H1 (cell line): Measurements from ENCODE around the gene TMEM72. TPM values are rescaled to one million over a fixed set of nuclear protein-coding genes. Genes with fewer than 3 reads are reported as not detected.

Experiments used
- CTCF ChIA-PET: fragments of 300-600 bp; sonication (Branson Sonifier 250); formaldehyde crosslinking; loops from one replicate; lab custom pipeline; 2021; ENCODE audit not compliant: partially characterized antibody; lab: Charles Lee
- POLR2A ChIA-PET: fragments of 300-600 bp; sonication (Branson Sonifier 250); formaldehyde crosslinking; loops from one replicate; lab custom pipeline; 2021; ENCODE audit warnings: inconsistent platforms; ENCODE audit not compliant: partially characterized antibody; lab: Charles Lee
- DNase-seq, 2 experiments: peaks; one replicate each; pipeline versions ENCODE4 v3.0.0 to v3.0.0-alpha.2; 2010 to 2022; ENCODE audit warnings: low spot score in 2 of 2, low read depth in 1 of 2, mixed read lengths in 1 of 2
- FAIRE-seq: peaks from 2 replicates; lab custom pipeline; 2011; peaks lifted over from hg19 to GRCh38; lab: Jason Lieb, UNC
- H2AFZ ChIP-seq: 2 replicates; pipeline ENCODE4 v1.8.1; 2012; ENCODE audit warnings: low read length, inconsistent platforms
- H2AK5ac ChIP-seq: 2 replicates; pipeline ENCODE4 v1.6.1; 2013; ENCODE audit warnings: low read depth, low read length
- H2BK120ac ChIP-seq: replicated peaks from 2 replicates; pipeline ENCODE3; 2013; ENCODE audit warnings: low read depth, low read length, inconsistent platforms
- H2BK12ac ChIP-seq: 2 replicates; pipeline ENCODE4 v1.6.1; 2013; ENCODE audit warnings: low read depth, low read length
- H2BK15ac ChIP-seq: 2 replicates; pipeline ENCODE4 v1.6.1; 2013; ENCODE audit warnings: low read length
- H2BK20ac ChIP-seq: 2 replicates; pipeline ENCODE4 v1.6.1; 2013; ENCODE audit warnings: low read length
- H2BK5ac ChIP-seq: 2 replicates; pipeline ENCODE4 v1.6.1; 2013; ENCODE audit warnings: low read depth, low read length
- H3K14ac ChIP-seq: 2 replicates; pipeline ENCODE4 v1.6.1; 2013; ENCODE audit warnings: inconsistent platforms; ENCODE audit not compliant: insufficient read length
- H3K18ac ChIP-seq: 2 replicates; pipeline ENCODE4 v1.6.1; 2013; ENCODE audit warnings: low read length; ENCODE audit errors: extremely low read depth
- H3K23ac ChIP-seq: 2 replicates; pipeline ENCODE4 v1.6.1; 2013; ENCODE audit warnings: inconsistent platforms; ENCODE audit not compliant: insufficient read length
- H3K23me2 ChIP-seq: 2 replicates; pipeline ENCODE4 v1.6.1; 2013; ENCODE audit warnings: low read depth, low read length
- H3K27ac ChIP-seq: 2 replicates; pipeline ENCODE4 v1.6.1; 2011; ENCODE audit warnings: low read depth, low read length, inconsistent platforms
- H3K27me3 ChIP-seq, 4 experiments: replicated peaks in 1 of 4; 1 replicate in 1 of 4; 2 replicates in 3 of 4; pipeline versions ENCODE4 v1.6.1 to v1.8.1; 2011 to 2013; ENCODE audit warnings: low read length in 3 of 4, mild to moderate bottlenecking in 3 of 4, inconsistent platforms in 2 of 4, mixed read lengths in 2 of 4, moderate library complexity in 1 of 4; ENCODE audit not compliant: control insufficient read depth in 3 of 4, insufficient read depth in 3 of 4; ENCODE audit errors: extremely low read depth in 1 of 4
- H3K36me3 ChIP-seq, 4 experiments: 2 replicates each; pipeline versions ENCODE4 v1.6.1 to v1.8.1; 2011 to 2013; ENCODE audit warnings: mild to moderate bottlenecking in 4 of 4, low read length in 3 of 4, moderate library complexity in 2 of 4, control low read depth in 1 of 4, inconsistent platforms in 1 of 4; ENCODE audit not compliant: insufficient read depth in 4 of 4, control insufficient read depth in 2 of 4
- H3K4ac ChIP-seq: replicated peaks from 2 replicates; pipeline ENCODE3; 2013; ENCODE audit warnings: low read length, low read depth, mixed read lengths, inconsistent platforms; ENCODE audit not compliant: insufficient read length
- H3K4me1 ChIP-seq, 4 experiments: replicated peaks in 1 of 4; 1 replicate in 1 of 4; 2 replicates in 3 of 4; pipeline versions ENCODE4 v1.6.1 to v1.8.1; 2011 to 2013; ENCODE audit warnings: low read length in 3 of 4, inconsistent platforms in 2 of 4, mixed read lengths in 1 of 4; ENCODE audit not compliant: insufficient read depth in 4 of 4, control insufficient read depth in 3 of 4
- H3K4me2 ChIP-seq, 2 experiments: 2 replicates each; pipeline versions ENCODE4 v1.6.1 to v1.8.1; 2011 to 2013; ENCODE audit warnings: low read depth in 2 of 2, low read length in 2 of 2, control low read depth in 1 of 2, inconsistent platforms in 1 of 2, mild to moderate bottlenecking in 1 of 2; ENCODE audit not compliant: insufficient read depth in 1 of 2
- H3K4me3 ChIP-seq, 4 experiments: fragments of 200-600, 300-600 bp in 1 of 4; sonication (generic), shearing (Covaris generic), sonication (Bioruptor Twin) in 1 of 4; 2 replicates each; pipeline versions ENCODE4 v1.5.1 to v1.8.1; 2011 to 2016; ENCODE audit warnings: low read length in 4 of 4, low read depth in 3 of 4, control low read depth in 2 of 4, inconsistent platforms in 2 of 4, mild to moderate bottlenecking in 2 of 4, mixed read lengths in 1 of 4, moderate library complexity in 1 of 4; ENCODE audit not compliant: insufficient read depth in 2 of 4; ENCODE audit errors: extremely low read depth in 1 of 4
- H3K56ac ChIP-seq: replicated peaks from 2 replicates; pipeline ENCODE3; 2013; ENCODE audit warnings: low read depth, mild to moderate bottlenecking, mixed read lengths, low read length, inconsistent platforms; ENCODE audit not compliant: insufficient read length
- H3K79me1 ChIP-seq: 2 replicates; pipeline ENCODE4 v1.6.1; 2013; ENCODE audit warnings: low read depth, low read length, control low read depth
- H3K79me2 ChIP-seq, 2 experiments: 2 replicates each; pipeline versions ENCODE4 v1.6.1 to v1.8.1; 2012 to 2013; ENCODE audit warnings: low read length in 2 of 2, mild to moderate bottlenecking in 2 of 2, inconsistent platforms in 1 of 2; ENCODE audit not compliant: insufficient read depth in 2 of 2, control insufficient read depth in 1 of 2
- H3K9ac ChIP-seq, 4 experiments: replicated peaks in 1 of 4; 1 replicate in 1 of 4; 2 replicates in 3 of 4; pipeline versions ENCODE4 v1.6.1 to v1.8.1; 2011 to 2013; ENCODE audit warnings: low read depth in 3 of 4, low read length in 3 of 4, control low read depth in 2 of 4, mild to moderate bottlenecking in 2 of 4, moderate library complexity in 2 of 4, inconsistent platforms in 1 of 4; ENCODE audit errors: extremely low read depth in 1 of 4
- H3K9me3 ChIP-seq, 2 experiments: 2 replicates each; pipeline versions ENCODE4 v1.6.1 to v1.8.1; 2012 to 2013; ENCODE audit warnings: mild to moderate bottlenecking in 2 of 2, moderate library complexity in 2 of 2, control low read depth in 1 of 2, inconsistent platforms in 1 of 2, low read depth in 1 of 2, low read length in 1 of 2, mixed read lengths in 1 of 2; ENCODE audit not compliant: insufficient read depth in 2 of 2
- H4K20me1 ChIP-seq, 2 experiments: replicated peaks in 1 of 2; 2 replicates each; pipeline versions ENCODE3 to v1.8.1; 2011 to 2013; ENCODE audit warnings: inconsistent platforms in 2 of 2, low read length in 2 of 2, mild to moderate bottlenecking in 1 of 2; ENCODE audit not compliant: insufficient read depth in 2 of 2, control insufficient read depth in 1 of 2
- H4K5ac ChIP-seq: 2 replicates; pipeline ENCODE4 v1.6.1; 2013; ENCODE audit warnings: low read length, low read depth, mixed read lengths, inconsistent platforms; ENCODE audit not compliant: insufficient read length
- H4K8ac ChIP-seq: 2 replicates; pipeline ENCODE4 v1.8.0; 2013; ENCODE audit warnings: mild to moderate bottlenecking, moderate library complexity, low read length, inconsistent platforms; ENCODE audit not compliant: insufficient read depth; ENCODE audit errors: extremely low read depth
- H4K91ac ChIP-seq: replicated peaks from 2 replicates; pipeline ENCODE3; 2013; ENCODE audit warnings: low read length, mixed read lengths, inconsistent platforms; ENCODE audit not compliant: insufficient read length
- ASH2L ChIP-seq: fragments of 200-600, 300-600 bp; sonication (generic); IDR thresholded peaks from one replicate; pipeline ENCODE4 v1.7.1; 2017; ENCODE audit warnings: low read length
- EP300 ChIP-seq, 2 experiments: IDR thresholded peaks; 1 replicate in 1 of 2; 2 replicates in 1 of 2; pipeline ENCODE4 v1.6.1; 2011 to 2012; ENCODE audit warnings: low read depth in 2 of 2, low read length in 2 of 2, mild to moderate bottlenecking in 2 of 2, borderline replicate concordance in 1 of 2, inconsistent platforms in 1 of 2, moderate library complexity in 1 of 2
- HDAC2 ChIP-seq, 2 experiments: fragments of 300-600 bp in 1 of 2; sonication (generic) in 1 of 2; IDR thresholded peaks; 2 replicates each; pipeline ENCODE4 v1.6.1; 2011 to 2012; ENCODE audit warnings: low read depth in 2 of 2, low read length in 2 of 2, mild to moderate bottlenecking in 2 of 2, moderate library complexity in 2 of 2, borderline replicate concordance in 1 of 2, inconsistent platforms in 1 of 2
- MAFK ChIP-seq: IDR thresholded peaks from 2 replicates; pipeline ENCODE4 v1.6.1; 2012; ENCODE audit warnings: low read depth, mild to moderate bottlenecking, improper control_type of control experiment, low read length
- POU5F1 ChIP-seq: IDR thresholded peaks from 2 replicates; pipeline ENCODE4 v1.6.1; 2011; ENCODE audit warnings: low read depth, mild to moderate bottlenecking, low read length, moderate library complexity
- SIN3A ChIP-seq, 2 experiments: IDR thresholded peaks in 1 of 2; conservative IDR thresholded peaks in 1 of 2; 2 replicates each; pipeline ENCODE4 v1.6.1; 2011 to 2012; ENCODE audit warnings: low read length in 2 of 2, improper control_type of control experiment in 1 of 2, low read depth in 1 of 2, mild to moderate bottlenecking in 1 of 2
- SIRT6 ChIP-seq: IDR thresholded peaks from one replicate; pipeline ENCODE4 v1.7.1; 2012; ENCODE audit warnings: low read length, inconsistent platforms
- SRF ChIP-seq: IDR thresholded peaks from 2 replicates; pipeline ENCODE4 v1.6.1; 2011; ENCODE audit warnings: mild to moderate bottlenecking, low read depth, low read length, moderate library complexity
- TAF7 ChIP-seq: optimal IDR thresholded peaks from 2 replicates; pipeline ENCODE3; 2011; ENCODE audit warnings: low read depth, mild to moderate bottlenecking, inconsistent platforms, low read length, moderate library complexity, borderline replicate concordance
- YY1 ChIP-seq: IDR thresholded peaks from 2 replicates; pipeline ENCODE4 v1.6.1; 2011; ENCODE audit warnings: low read depth, mild to moderate bottlenecking, low read length
- polyA plus RNA-seq, 7 experiments: library from polyadenylated mRNA; depleted of rRNA in 3 of 7; stranded (reverse) in 5 of 7; unstranded in 2 of 7; fragments of >200 nt in 5 of 7; fragments of 200-250 nt in 2 of 7; gene quantifications; 1 replicate in 5 of 7; 2 replicates in 1 of 7; 4 replicates in 1 of 7; pipeline versions ENCODE4 v1.2.1 to v1.2.3, GENCODE V29; 2011 to 2013; ENCODE audit warnings: missing spikeins in 2 of 7, mixed read lengths in 2 of 7
- total RNA-seq: library from RNA; stranded (reverse); fragmentation: NEBNext Ultra II Directional; extraction: Animal tissue kit (Norgen Biotek cat#: 25700); gene quantifications from 2 replicates; pipeline ENCODE4 v1.2.1, GENCODE V29; 2021

TMEM72 gene
- total and polyA plus RNA-seq, 2 of the 8 experiments (the other 6 are each of a cell fraction or from before 2014, with no cell fraction given), result not detected

DNA sequence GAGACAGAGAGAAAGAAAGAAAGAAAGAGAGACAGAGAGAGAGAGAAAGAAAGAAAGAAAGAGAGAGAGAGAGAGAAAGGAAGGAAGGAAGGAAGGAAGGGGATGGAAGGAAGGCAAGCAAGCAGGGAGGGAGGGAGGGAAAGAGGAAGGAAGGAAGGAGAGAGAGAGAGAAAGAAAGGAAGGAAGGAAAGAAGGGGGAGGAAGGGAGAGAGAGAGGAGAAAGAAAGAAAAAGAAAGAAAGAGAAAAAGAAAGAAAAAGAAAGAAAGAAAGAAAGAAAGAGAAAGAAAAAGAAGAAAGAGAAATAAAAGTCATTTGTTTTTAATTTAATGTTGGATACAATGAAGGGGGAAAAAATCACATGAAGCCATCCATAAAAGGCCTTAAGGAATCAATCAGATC is 43.8 kb downstream of the TMEM72 start:
- H3K27me3 ChIP-seq, result peaks cover 0 to under 1% (median 0%) of the 10 kb centered on the region in 4 experiments; a peak in 3 of 7 replicates
- H3K36me3 ChIP-seq, result no peaks in the 10 kb centered on the region
- POLR2A ChIA-PET, result no interaction called here
- no peak overlapping the region for H3K23ac ChIP-seq
- H2AFZ ChIP-seq, result no peak overlapping the region
- no peak overlapping the region for H4K5ac ChIP-seq
- no peak overlapping the region for H3K14ac ChIP-seq
- FAIRE-seq (no peak), DNase-seq (no peak)
- H4K91ac ChIP-seq, result no peak overlapping the region
- no peak overlapping the region for H2AK5ac ChIP-seq
- H4K20me1 ChIP-seq, result no peaks in the 10 kb centered on the region
- no peak overlapping the region for H2BK120ac ChIP-seq
- CTCF ChIA-PET, result interaction anchor here (1.5 to 13.4 kb wide), 4 partner anchors 8 to 22 kb away, joined by 6 to 143 read pairs (median 62); no protein-coding TSS in a partner anchor
- TF ChIP-seq SRF (no peak), ASH2L (no peak), YY1 (no peak), TAF7 (no peak), HDAC2 (IDR thresholded peaks at IDR 0.05; ENCODE audit: borderline replicate concordance in 1 of 2, low read depth in 2 of 2, low read length in 2 of 2) (no peak), MAFK (no peak), SIN3A (conservative IDR thresholded peaks at IDR 0.05 in 1 of 2, IDR thresholded peaks at IDR 0.05 in 1 of 2; ENCODE audit: low read depth in 1 of 2, low read length in 2 of 2) (no peak), EP300 (IDR thresholded peaks at IDR 0.05; ENCODE audit: borderline replicate concordance in 1 of 2, low read depth in 2 of 2, low read length in 2 of 2) (no peak), SIRT6 (no peak), POU5F1 (no peak)
- no peak overlapping the region for H2BK15ac ChIP-seq
- peaks cover 0 to 10% (median 2%) of the 10 kb centered on the region in 4 experiments; a peak in 3 of 7 replicates for H3K4me1 ChIP-seq
- no peak overlapping the region for H2BK20ac ChIP-seq
- no peaks in the 10 kb centered on the region for H3K79me2 ChIP-seq
- no peak overlapping the region for H3K18ac ChIP-seq
- H3K4me2 ChIP-seq, result no peak overlapping the region
- no peaks in the 10 kb centered on the region for H3K9me3 ChIP-seq
- no peak overlapping the region for H3K9ac ChIP-seq
- no peak overlapping the region for H2BK5ac ChIP-seq
- H3K23me2 ChIP-seq, result peaks cover 8% of the 10 kb centered on the region
- H3K79me1 ChIP-seq, result no peaks in the 10 kb centered on the region
- H3K56ac ChIP-seq, result no peak overlapping the region
- no peak overlapping the region for H3K27ac ChIP-seq
- no peak overlapping the region for H3K4me3 ChIP-seq
- no peak overlapping the region for H3K4ac ChIP-seq
- H4K8ac ChIP-seq, result no peak overlapping the region
- H2BK12ac ChIP-seq, result no peak overlapping the region
